ENCODE data around the gene CELA3A. TPM values are rescaled to one million over a fixed set of nuclear protein-coding genes. Genes with fewer than 3 reads are reported as not detected.
A peak's percentile ranks its signal among the peaks of the same experiment; 100 is the strongest.

CELA3A gene
- total RNA-seq, 1 experiment from 2014 or later: not detected

GRCh38 chr1:22043198-22043769 is 41.8 kb downstream of the CELA3A start:
- H3K27ac ChIP-seq (ENCODE audit: low read length): no peak overlapping the region
- H2AFZ ChIP-seq (ENCODE audit: low read length): no peak overlapping the region
- no peaks in the 10 kb centered on the region for H3K79me2 ChIP-seq (ENCODE audit: low read length)
- no peaks in the 10 kb centered on the region for H3K36me3 ChIP-seq (ENCODE audit: insufficient read depth, low read length)
- no peak overlapping the region for H3K4me3 ChIP-seq (ENCODE audit: low read length)
- no peaks in the 10 kb centered on the region for H4K20me1 ChIP-seq (ENCODE audit: insufficient read depth, low read depth, low read length)
- no peaks in the 10 kb centered on the region for H3K27me3 ChIP-seq (ENCODE audit: low read length)
- H3K9me3 ChIP-seq (ENCODE audit: low read length): no peaks in the 10 kb centered on the region
- H3K9ac ChIP-seq (ENCODE audit: low read length): no peak overlapping the region
- H3K4me1 ChIP-seq (ENCODE audit: low read length): peaks cover 9% of the 10 kb centered on the region
- no peak for DNase-seq
- H3K9me2 ChIP-seq (replicated peaks; ENCODE audit: insufficient read depth, low read length): no peaks in the 10 kb centered on the region
- no peak overlapping the region for H3K4me2 ChIP-seq (ENCODE audit: low read depth, low read length, poor library complexity, severe bottlenecking)

- no peak overlapping the region for H2AFZ ChIP-seq (ENCODE audit: low read length)
- H3K27ac ChIP-seq (ENCODE audit: low read length): no peak overlapping the region
- peaks cover 11% of the 10 kb centered on the region for H3K4me1 ChIP-seq (ENCODE audit: low read length)
- H3K9ac ChIP-seq (ENCODE audit: low read length): no peak overlapping the region
- no peaks in the 10 kb centered on the region for H3K79me2 ChIP-seq (ENCODE audit: low read length)
- no peak overlapping the region for H3K4me2 ChIP-seq (ENCODE audit: low read depth, low read length, poor library complexity, severe bottlenecking)
- H3K4me3 ChIP-seq (ENCODE audit: low read length): no peak overlapping the region
- H3K9me2 ChIP-seq (replicated peaks; ENCODE audit: insufficient read depth, low read length): no peaks in the 10 kb centered on the region
- H3K9me3 ChIP-seq (ENCODE audit: low read length): no peaks in the 10 kb centered on the region
- H3K27me3 ChIP-seq (ENCODE audit: low read length): no peaks in the 10 kb centered on the region
- no peaks in the 10 kb centered on the region for H4K20me1 ChIP-seq (ENCODE audit: insufficient read depth, low read depth, low read length)
- no peaks in the 10 kb centered on the region for H3K36me3 ChIP-seq (ENCODE audit: insufficient read depth, low read length)
- DNase-seq: no peak
These were observed 43.4 kb downstream of the CELA3A start for GRCh38 chr1:22044690-22045420.

- Histone ChIP-seq H3K9me3 (ENCODE audit: low read length) (no peaks in the 10 kb centered on the region), H3K9me2 (replicated peaks; ENCODE audit: insufficient read depth, low read length) (no peaks in the 10 kb centered on the region), H3K4me2 (ENCODE audit: low read depth, low read length, poor library complexity, severe bottlenecking) (no peak overlapping the region), H3K36me3 (ENCODE audit: insufficient read depth, low read length) (no peaks in the 10 kb centered on the region), H3K27me3 (ENCODE audit: low read length) (no peaks in the 10 kb centered on the region), H2AFZ (ENCODE audit: low read length) (no peak overlapping the region), H3K27ac (ENCODE audit: low read length) (no peak overlapping the region), H3K79me2 (ENCODE audit: low read length) (no peaks in the 10 kb centered on the region), H3K9ac (ENCODE audit: low read length) (no peak overlapping the region), H3K4me1 (ENCODE audit: low read length) (peaks cover 7% of the 10 kb centered on the region), H3K4me3 (ENCODE audit: low read length) (no peak overlapping the region), H4K20me1 (ENCODE audit: insufficient read depth, low read depth, low read length) (no peaks in the 10 kb centered on the region)
- no peak for DNase-seq
These were observed 44.3 kb downstream of the CELA3A start for GRCh38 chr1:22045604-22046228.

GRCh38 chr1:22048351-22049192 is 47.1 kb downstream of the CELA3A start:
- peak; percentile 52 for DNase-seq
- Histone ChIP-seq H2AFZ (ENCODE audit: low read length) (0 out of 2 replicates have a peak overlapping the region, but pooled peaks have one; percentile 10), H3K36me3 (ENCODE audit: insufficient read depth, low read length) (no peaks in the 10 kb centered on the region), H3K27me3 (ENCODE audit: low read length) (no peaks in the 10 kb centered on the region), H3K27ac (ENCODE audit: low read length) (no peak overlapping the region), H3K9me3 (ENCODE audit: low read length) (no peaks in the 10 kb centered on the region), H4K20me1 (ENCODE audit: insufficient read depth, low read depth, low read length) (peaks cover 4% of the 10 kb centered on the region), H3K9me2 (replicated peaks; ENCODE audit: insufficient read depth, low read length) (no peaks in the 10 kb centered on the region), H3K79me2 (ENCODE audit: low read length) (peaks cover 10% of the 10 kb centered on the region), H3K4me3 (ENCODE audit: low read length) (no peak overlapping the region), H3K4me1 (ENCODE audit: low read length) (peaks cover 12% of the 10 kb centered on the region), H3K4me2 (ENCODE audit: low read depth, low read length, poor library complexity, severe bottlenecking) (no peak overlapping the region), H3K9ac (ENCODE audit: low read length) (no peak overlapping the region)

GRCh38 chr1:22050330-22050729 is 48.9 kb downstream of the CELA3A start:
- Histone ChIP-seq H3K79me2 (ENCODE audit: low read length) (peaks cover 25% of the 10 kb centered on the region), H3K4me2 (ENCODE audit: low read depth, low read length, poor library complexity, severe bottlenecking) (no peak overlapping the region), H4K20me1 (ENCODE audit: insufficient read depth, low read depth, low read length) (peaks cover 18% of the 10 kb centered on the region), H3K9ac (ENCODE audit: low read length) (no peak overlapping the region), H3K4me1 (ENCODE audit: low read length) (peaks cover 26% of the 10 kb centered on the region), H3K27me3 (ENCODE audit: low read length) (no peaks in the 10 kb centered on the region), H3K27ac (ENCODE audit: low read length) (no peak overlapping the region), H3K36me3 (ENCODE audit: insufficient read depth, low read length) (peaks cover 7% of the 10 kb centered on the region; the same call in 1 of the 2 replicates), H3K9me2 (replicated peaks; ENCODE audit: insufficient read depth, low read length) (no peaks in the 10 kb centered on the region), H3K9me3 (ENCODE audit: low read length) (no peaks in the 10 kb centered on the region), H3K4me3 (ENCODE audit: low read length) (no peak overlapping the region), H2AFZ (ENCODE audit: low read length) (no peak overlapping the region)
- no peak for DNase-seq

GRCh38 chr1:22051607-22052114 is 50.2 kb downstream of the CELA3A start:
- DNase-seq: no peak
- Histone ChIP-seq H3K4me1 (ENCODE audit: low read length) (peaks cover 39% of the 10 kb centered on the region), H3K4me3 (ENCODE audit: low read length) (peak overlapping the region; percentile 98), H3K36me3 (ENCODE audit: insufficient read depth, low read length) (peaks cover 19% of the 10 kb centered on the region), H3K9ac (ENCODE audit: low read length) (peak overlapping the region; percentile 63; the same call in 1 of the 2 replicates), H3K9me2 (replicated peaks; ENCODE audit: insufficient read depth, low read length) (no peaks in the 10 kb centered on the region), H3K27me3 (ENCODE audit: low read length) (no peaks in the 10 kb centered on the region), H3K4me2 (ENCODE audit: low read depth, low read length, poor library complexity, severe bottlenecking) (peak overlapping the region; percentile 97), H2AFZ (ENCODE audit: low read length) (peak overlapping the region; percentile 98; the same call in 1 of the 2 replicates), H4K20me1 (ENCODE audit: insufficient read depth, low read depth, low read length) (peaks cover 32% of the 10 kb centered on the region), H3K27ac (ENCODE audit: low read length) (no peak overlapping the region), H3K9me3 (ENCODE audit: low read length) (no peaks in the 10 kb centered on the region), H3K79me2 (ENCODE audit: low read length) (peaks cover 38% of the 10 kb centered on the region)

GRCh38 chr1:22052115-22053016 is 50.9 kb downstream of the CELA3A start, which contains the start of gene CDC42:
TSS of gene CDC42 (plus strand) at chr1:22052709. CDS start at chr1:22078479, 25,770 bp downstream.
- Histone ChIP-seq H3K79me2 (ENCODE audit: low read length) (peaks cover 45% of the 10 kb centered on the region), H2AFZ (ENCODE audit: low read length) (peak within 1 kb of the TSS; percentile 98), H3K9me3 (ENCODE audit: low read length) (no peaks in the 10 kb centered on the region), H3K4me1 (ENCODE audit: low read length) (peaks cover 42% of the 10 kb centered on the region), H3K9me2 (replicated peaks; ENCODE audit: insufficient read depth, low read length) (no peaks in the 10 kb centered on the region), H3K27me3 (ENCODE audit: low read length) (no peaks in the 10 kb centered on the region), H3K9ac (ENCODE audit: low read length) (peak within 1 kb of the TSS; percentile 100), H3K36me3 (ENCODE audit: insufficient read depth, low read length) (peaks cover 25% of the 10 kb centered on the region), H4K20me1 (ENCODE audit: insufficient read depth, low read depth, low read length) (peaks cover 38% of the 10 kb centered on the region), H3K27ac (ENCODE audit: low read length) (peak within 1 kb of the TSS; percentile 74), H3K4me2 (ENCODE audit: low read depth, low read length, poor library complexity, severe bottlenecking) (peak within 1 kb of the TSS; percentile 97), H3K4me3 (ENCODE audit: low read length) (peak within 1 kb of the TSS; percentile 98)
- DNase-seq: peak; percentile 98

Measured in Karpas-422 (cell line).